Peyer's patch (tissue), 4 donors: ENCODE measurements around the gene BSCL2. TPM values are rescaled to one million over a fixed set of nuclear protein-coding genes. Genes with fewer than 3 reads are reported as not detected.
"Not testable (repeated sequence)": the region's sequence is repeated elsewhere in the genome, so short reads cannot be mapped to it uniquely, and the experiment has no call there.

Experiments
- DNase-seq, 3 donors: peaks; one replicate each; pipeline ENCODE4 v3.0.0-alpha.2; 2017 to 2019
- H3K27ac ChIP-seq, 4 donors: fragments of 200-600 bp; sonication (generic); one replicate each; pipeline ENCODE4 v1.5.1; 2016 to 2019
- H3K27me3 ChIP-seq, 2 donors: fragments of 200-600 bp; sonication (generic); one replicate each; pipeline ENCODE4 v1.5.1; 2019
- H3K36me3 ChIP-seq, 3 donors: fragments of 200-600 bp; sonication (generic); one replicate each; pipeline ENCODE4 v1.5.1; 2016 to 2019
- H3K4me1 ChIP-seq, 4 donors: fragments of 200-600 bp; sonication (generic); one replicate each; pipeline ENCODE4 v1.5.1; 2016 to 2019
- H3K4me3 ChIP-seq, 4 donors: fragments of 200-600 bp; sonication (generic); 1 replicate in 3 of 4; 2 replicates in 1 of 4; pipeline ENCODE4 v1.5.1; 2016 to 2019; ENCODE audit warnings: mild to moderate bottlenecking in 1 of 4
- H3K9me3 ChIP-seq, 4 donors: fragments of 200-600 bp; sonication (generic); one replicate each; pipeline ENCODE4 v1.5.1; 2016 to 2019; ENCODE audit warnings: mild to moderate bottlenecking in 1 of 4
- POLR2A ChIP-seq, 2 donors: fragments of 450-650 bp; IDR thresholded peaks; one replicate each; pipeline ENCODE4 v1.5.1; 2017; ENCODE audit warnings: antibody characterized with exemption in 2 of 2, mild to moderate bottlenecking in 2 of 2, moderate library complexity in 2 of 2
- total RNA-seq, 4 donors: library from RNA; depleted of rRNA; stranded (reverse); fragments of >200 nt; gene quantifications; one replicate each; pipeline ENCODE4 v1.1.0, GENCODE V29; 2016
- TF ChIP-seq, protein P1 (sequence below), 6 experiments: fragments of 450-650 bp in 4 of 6; fragments of 200-600 bp in 2 of 6; sonication (generic) in 1 of 6; IDR thresholded peaks; one replicate each; pipeline ENCODE4 v1.5.1; 2017 to 2019; ENCODE audit warnings: antibody characterized with exemption in 6 of 6, mild to moderate bottlenecking in 3 of 6, moderate library complexity in 1 of 6

The BSCL2 gene
- total RNA-seq, 4 donors from 2014 or later = 51.5 to 71.2 (median 61.3) TPM

DNA sequence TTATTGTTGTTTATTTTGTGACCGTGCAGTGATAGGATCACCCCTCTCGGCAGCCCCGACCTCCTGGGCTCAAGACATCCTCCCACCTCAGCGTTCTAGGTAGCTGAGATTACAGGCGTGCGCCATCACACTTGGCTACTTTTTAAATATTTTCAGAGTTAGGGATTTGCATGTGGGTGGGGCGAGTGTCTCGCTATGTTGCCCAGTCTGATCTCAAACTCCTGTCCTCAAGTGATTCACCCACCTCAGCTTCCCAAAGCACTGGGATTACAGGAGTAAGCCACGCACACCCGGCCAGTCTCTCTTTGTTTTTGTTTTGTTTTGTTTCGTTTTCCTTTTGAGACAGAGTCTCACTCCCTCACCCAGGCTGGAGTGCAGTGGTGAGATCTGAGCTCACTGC lies 52.9 kb downstream of the BSCL2 start:
- H3K27ac ChIP-seq = no peak overlapping the region
- TF ChIP-seq, protein P1, sequence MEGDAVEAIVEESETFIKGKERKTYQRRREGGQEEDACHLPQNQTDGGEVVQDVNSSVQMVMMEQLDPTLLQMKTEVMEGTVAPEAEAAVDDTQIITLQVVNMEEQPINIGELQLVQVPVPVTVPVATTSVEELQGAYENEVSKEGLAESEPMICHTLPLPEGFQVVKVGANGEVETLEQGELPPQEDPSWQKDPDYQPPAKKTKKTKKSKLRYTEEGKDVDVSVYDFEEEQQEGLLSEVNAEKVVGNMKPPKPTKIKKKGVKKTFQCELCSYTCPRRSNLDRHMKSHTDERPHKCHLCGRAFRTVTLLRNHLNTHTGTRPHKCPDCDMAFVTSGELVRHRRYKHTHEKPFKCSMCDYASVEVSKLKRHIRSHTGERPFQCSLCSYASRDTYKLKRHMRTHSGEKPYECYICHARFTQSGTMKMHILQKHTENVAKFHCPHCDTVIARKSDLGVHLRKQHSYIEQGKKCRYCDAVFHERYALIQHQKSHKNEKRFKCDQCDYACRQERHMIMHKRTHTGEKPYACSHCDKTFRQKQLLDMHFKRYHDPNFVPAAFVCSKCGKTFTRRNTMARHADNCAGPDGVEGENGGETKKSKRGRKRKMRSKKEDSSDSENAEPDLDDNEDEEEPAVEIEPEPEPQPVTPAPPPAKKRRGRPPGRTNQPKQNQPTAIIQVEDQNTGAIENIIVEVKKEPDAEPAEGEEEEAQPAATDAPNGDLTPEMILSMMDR (IDR thresholded peaks at IDR 0.05) = no peak
- no peak for TF ChIP-seq POLR2A (IDR thresholded peaks at IDR 0.05)

DNA sequence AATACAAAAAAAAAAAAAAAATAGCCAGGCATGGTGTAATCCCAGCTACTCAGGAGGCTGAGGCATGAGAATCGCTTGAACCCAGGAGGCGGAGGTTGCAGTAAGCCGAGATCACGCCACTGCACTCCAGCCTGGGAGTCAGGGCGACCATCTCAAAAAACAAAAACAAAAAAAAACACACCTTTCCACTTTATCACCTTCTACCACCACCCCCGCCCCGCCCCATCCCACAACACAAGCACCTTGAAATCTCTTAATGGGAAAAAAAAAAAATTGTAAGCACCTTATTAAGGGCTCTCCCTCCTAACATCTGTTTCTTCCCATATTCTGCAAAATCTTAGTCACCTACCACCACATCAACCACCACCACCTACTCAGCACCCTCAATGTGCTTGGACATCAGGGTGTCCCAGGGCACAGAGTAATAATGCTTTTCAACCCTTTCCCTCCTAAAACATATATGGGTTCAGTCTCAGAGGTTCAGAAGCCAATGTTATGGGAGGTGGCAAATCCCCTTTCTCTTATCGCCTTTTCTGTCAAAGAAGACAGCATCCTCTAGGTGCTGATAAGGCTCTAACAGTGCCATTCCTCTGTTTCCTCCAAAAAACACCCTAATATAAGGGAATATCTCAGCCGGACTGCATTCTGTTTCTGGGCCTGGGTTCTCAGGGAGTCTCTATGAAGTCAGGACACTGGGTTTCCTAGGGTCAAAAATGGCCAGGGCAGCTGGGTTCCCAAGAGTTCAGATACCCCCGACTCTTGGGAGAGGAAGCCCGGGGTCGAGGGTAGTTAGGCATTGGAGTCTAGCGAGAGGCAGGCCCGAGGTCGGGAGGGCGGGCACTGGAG lies 54.8 kb downstream of the BSCL2 start:
- peak overlapping the region; percentile 76 to 95 (median 84) for H3K4me3 ChIP-seq
- H3K4me1 ChIP-seq = peaks cover 0 to 14% (median 7%) of the 10 kb centered on the region in 4 donors
- no peak for DNase-seq
- no peaks in the 10 kb centered on the region for H3K9me3 ChIP-seq
- TF ChIP-seq, protein P1 (IDR thresholded peaks at IDR 0.05) = no peak
- TF ChIP-seq POLR2A (IDR thresholded peaks at IDR 0.05) = no peak
- peaks cover 0 to 22% (median 0%) of the 10 kb centered on the region in 3 donors for H3K36me3 ChIP-seq
- no peaks in the 10 kb centered on the region for H3K27me3 ChIP-seq
- H3K27ac ChIP-seq = peak overlapping the region; percentile 88 to 95 (median 92)

More for the DNA sequence above, 52.9 kb downstream of the BSCL2 start:
- peaks cover 0 to 6% (median 0%) of the 10 kb centered on the region in 3 donors for H3K36me3 ChIP-seq
- no peak overlapping the region for H3K4me3 ChIP-seq
- no peak for DNase-seq
- H3K27me3 ChIP-seq = no peaks in the 10 kb centered on the region
- H3K9me3 ChIP-seq = no peaks in the 10 kb centered on the region
- peaks cover 0 to 13% (median 7%) of the 10 kb centered on the region in 4 donors for H3K4me1 ChIP-seq

DNA sequence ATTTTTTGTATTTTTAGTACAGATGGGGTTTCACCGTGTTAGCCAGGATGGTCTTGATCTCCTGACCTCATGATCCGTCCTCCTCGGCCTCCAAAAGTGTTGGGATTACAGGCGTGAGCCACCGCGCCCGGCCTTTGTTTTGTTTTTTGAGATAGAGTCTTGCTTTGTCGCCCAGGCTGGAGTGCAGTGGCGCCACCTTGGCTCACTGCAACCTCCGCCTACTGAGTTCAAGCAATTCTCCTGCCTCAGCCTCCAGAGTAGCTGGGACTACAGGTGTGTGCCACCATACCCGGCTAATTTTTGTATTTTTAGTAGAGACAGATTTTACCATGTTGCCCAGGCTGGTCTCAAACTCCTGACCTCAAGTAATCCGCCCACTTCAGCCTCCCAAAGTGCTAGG lies 56.9 kb downstream of the BSCL2 start:
- peaks cover 0 to 22% (median 0%) of the 10 kb centered on the region in 3 donors for H3K36me3 ChIP-seq
- not testable (repeated sequence) for H3K27me3 ChIP-seq, H3K27ac ChIP-seq, DNase-seq, H3K9me3 ChIP-seq, H3K4me3 ChIP-seq
- peaks cover 0 to 25% (median 12%) of the 10 kb centered on the region in 4 donors for H3K4me1 ChIP-seq

DNA sequence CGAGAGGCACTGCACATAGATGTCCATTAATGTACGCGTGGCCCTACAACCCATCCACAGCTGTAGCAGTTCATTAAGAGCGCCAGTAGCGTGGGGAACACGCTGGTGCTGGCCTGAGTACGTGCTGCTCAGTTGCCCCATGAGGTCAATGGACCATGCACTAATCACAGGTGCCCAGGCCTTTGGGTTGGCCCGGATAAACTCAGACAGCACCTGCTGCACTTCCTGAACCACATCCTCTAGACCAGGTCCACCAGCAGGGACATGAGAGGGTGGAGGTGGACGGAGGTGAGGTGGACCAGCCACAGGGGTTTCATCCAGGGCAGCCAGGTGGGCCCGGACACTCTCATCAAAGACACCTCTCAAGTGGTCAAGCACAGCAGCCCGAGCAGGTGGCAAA lies 57.7 kb downstream of the BSCL2 start:
- no peak for DNase-seq
- peaks cover 0 to 33% (median 13%) of the 10 kb centered on the region in 4 donors for H3K4me1 ChIP-seq
- peaks cover 0 to 23% (median 0%) of the 10 kb centered on the region in 3 donors for H3K36me3 ChIP-seq
- H3K27me3 ChIP-seq = no peaks in the 10 kb centered on the region
- H3K27ac ChIP-seq = no peak overlapping the region
- TF ChIP-seq POLR2A (IDR thresholded peaks at IDR 0.05) = no peak
- TF ChIP-seq, protein P1 (IDR thresholded peaks at IDR 0.05) = no peak
- H3K4me3 ChIP-seq = no peak overlapping the region
- no peaks in the 10 kb centered on the region for H3K9me3 ChIP-seq

DNA sequence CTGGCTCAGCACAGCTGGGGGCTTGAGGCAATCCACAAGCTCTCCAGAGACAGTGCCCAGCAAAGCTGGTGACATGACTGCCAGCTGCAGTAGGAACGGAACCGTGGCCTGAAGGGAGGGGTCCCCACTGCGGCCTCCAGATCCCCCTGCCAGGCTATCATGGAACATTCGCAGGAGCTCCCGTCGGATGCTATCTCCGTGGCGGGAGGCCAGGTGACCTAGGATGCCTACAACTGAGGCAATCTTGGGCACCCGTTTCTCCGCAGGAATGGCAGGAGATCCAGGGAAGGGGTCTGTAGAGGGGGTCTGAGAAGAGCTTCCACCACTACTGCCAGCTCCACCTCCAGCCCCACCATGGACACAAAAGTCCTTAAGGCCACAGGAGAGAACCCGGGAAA lies 58.3 kb downstream of the BSCL2 start:
- H3K27ac ChIP-seq = no peak overlapping the region
- H3K27me3 ChIP-seq = no peaks in the 10 kb centered on the region
- peaks cover 0 to 35% (median 13%) of the 10 kb centered on the region in 4 donors for H3K4me1 ChIP-seq
- H3K36me3 ChIP-seq = peaks cover 0 to 28% (median 0%) of the 10 kb centered on the region in 3 donors
- DNase-seq = no peak
- TF ChIP-seq, protein P1 (IDR thresholded peaks at IDR 0.05) = no peak
- TF ChIP-seq POLR2A (IDR thresholded peaks at IDR 0.05) = no peak
- no peak overlapping the region for H3K4me3 ChIP-seq
- H3K9me3 ChIP-seq = no peaks in the 10 kb centered on the region
